Mesodermal cell (in vitro differentiated cells): ENCODE measurements around the gene GON4L.
"Not testable (repeated sequence)": the region's sequence is repeated elsewhere in the genome, so short reads cannot be mapped to it uniquely, and the experiment has no call there.

Source experiments
- H3K27ac ChIP-seq: 2 replicates; pipeline ENCODE4 v1.7.0; 2013; ENCODE audit warnings: mild to moderate bottlenecking, low read depth, low read length, moderate library complexity; ENCODE audit not compliant: severe bottlenecking
- H3K36me3 ChIP-seq: 2 replicates; pipeline ENCODE4 v1.7.1; 2013; ENCODE audit warnings: mild to moderate bottlenecking, low read length, moderate library complexity; ENCODE audit not compliant: control insufficient read depth, insufficient read depth
- H3K4me1 ChIP-seq: one replicate; pipeline ENCODE4 v1.7.1; 2013; ENCODE audit warnings: mild to moderate bottlenecking, low read length; ENCODE audit not compliant: insufficient read depth, control insufficient read depth, poor library complexity, severe bottlenecking
- H3K4me3 ChIP-seq: 2 replicates; pipeline ENCODE4 v1.7.0; 2013; ENCODE audit warnings: low read length, control low read depth, mild to moderate bottlenecking; ENCODE audit not compliant: insufficient read depth, poor library complexity, severe bottlenecking; ENCODE audit errors: extremely low read depth
- H3K9me3 ChIP-seq: 2 replicates; pipeline ENCODE4 v1.7.1; 2013; ENCODE audit warnings: mild to moderate bottlenecking, low read length, moderate library complexity; ENCODE audit not compliant: control insufficient read depth
- WGBS, 2 experiments: methylation state at CpG; one replicate each; pipeline ENCODE4 v1.1.5; 2013; ENCODE audit warnings: missing lambda C conversion rate in 2 of 2; ENCODE audit not compliant: insufficient coverage in 2 of 2; 5-methylcytosine and 5-hydroxymethylcytosine counted together

The GON4L gene

GRCh38 chr1:155856257-155856974, 598 bp downstream of the GON4L start:
- H3K4me1 ChIP-seq: no peaks in the 10 kb centered on the region
- peak overlapping the region; percentile 37 for H3K27ac ChIP-seq
- peaks cover 41% of the 10 kb centered on the region for H3K36me3 ChIP-seq
- 42 to 49% methylated on average over 13 to 15 of the region's 20 CpGs for WGBS, 2 experiments
- H3K4me3 ChIP-seq: peak overlapping the region; percentile 79
- no peaks in the 10 kb centered on the region for H3K9me3 ChIP-seq

- peaks cover 81% of the 10 kb centered on the region for H3K36me3 ChIP-seq
- WGBS, 2 experiments: 93 to 100% methylated on average over 1 of the region's 3 CpGs
- no peaks in the 10 kb centered on the region for H3K9me3 ChIP-seq
- H3K4me1 ChIP-seq: no peaks in the 10 kb centered on the region
- H3K27ac ChIP-seq: no peak overlapping the region
- no peak overlapping the region for H3K4me3 ChIP-seq
Observed at GRCh38 chr1:155850345-155850744, 6.7 kb downstream of the GON4L start.

GRCh38 chr1:155847823-155848529, 9.0 kb downstream of the GON4L start:
- peaks cover 81% of the 10 kb centered on the region for H3K36me3 ChIP-seq
- no peaks in the 10 kb centered on the region for H3K4me1 ChIP-seq
- WGBS, 2 experiments: no CpG with 5 or more reads among the region's 1 CpG
- no peak overlapping the region for H3K27ac ChIP-seq
- no peak overlapping the region for H3K4me3 ChIP-seq
- H3K9me3 ChIP-seq: no peaks in the 10 kb centered on the region

- H3K4me1 ChIP-seq: no peaks in the 10 kb centered on the region
- H3K36me3 ChIP-seq: peaks cover 62% of the 10 kb centered on the region
- peak overlapping the region; percentile 13 for H3K27ac ChIP-seq
- no peaks in the 10 kb centered on the region for H3K9me3 ChIP-seq
- no CpG with 5 or more reads among the region's 1 CpG for WGBS, 2 experiments
- H3K4me3 ChIP-seq: no peak overlapping the region
Observed at GRCh38 chr1:155844860-155845421, 12.1 kb downstream of the GON4L start.

GRCh38 chr1:155840386-155840785, 16.6 kb downstream of the GON4L start:
- no peak overlapping the region for H3K27ac ChIP-seq
- no peaks in the 10 kb centered on the region for H3K4me1 ChIP-seq
- WGBS, 2 experiments: 88 to 95% methylated on average over 4 of the region's 5 CpGs
- no peaks in the 10 kb centered on the region for H3K9me3 ChIP-seq
- H3K4me3 ChIP-seq: no peak overlapping the region
- peaks cover 65% of the 10 kb centered on the region for H3K36me3 ChIP-seq

- no peaks in the 10 kb centered on the region for H3K9me3 ChIP-seq
- no peak overlapping the region for H3K27ac ChIP-seq
- H3K4me3 ChIP-seq: no peak overlapping the region
- H3K36me3 ChIP-seq: peaks cover 56% of the 10 kb centered on the region
- H3K4me1 ChIP-seq: peaks cover 7% of the 10 kb centered on the region
- WGBS, 2 experiments: 96 to 98% methylated on average over 6 of the region's 6 CpGs
Observed at GRCh38 chr1:155835548-155835947, 21.5 kb downstream of the GON4L start.

GRCh38 chr1:155834927-155835399, 22.1 kb downstream of the GON4L start:
- peaks cover 53% of the 10 kb centered on the region for H3K36me3 ChIP-seq
- not testable (repeated sequence) for H3K9me3 ChIP-seq, H3K4me1 ChIP-seq, H3K4me3 ChIP-seq, H3K27ac ChIP-seq
- WGBS, 2 experiments: 96% methylated on average over 3 of the region's 9 CpGs; no CpG with 5 or more reads in 1 of the 2 experiments

GRCh38 chr1:155834296-155834926, 22.6 kb downstream of the GON4L start:
- Histone ChIP-seq H3K36me3 (peaks cover 57% of the 10 kb centered on the region), H3K27ac (peak overlapping the region; percentile 59), H3K4me1 (peaks cover 7% of the 10 kb centered on the region), H3K4me3 (no peak overlapping the region), H3K9me3 (no peaks in the 10 kb centered on the region)
- WGBS, 2 experiments: 90 to 95% methylated on average over 2 to 6 of the region's 11 CpGs

- Histone ChIP-seq H3K9me3 (no peaks in the 10 kb centered on the region), H3K27ac (peak overlapping the region; percentile 59), H3K4me3 (no peak overlapping the region), H3K36me3 (peaks cover 60% of the 10 kb centered on the region), H3K4me1 (peaks cover 7% of the 10 kb centered on the region)
- WGBS, 2 experiments: 100% methylated on average over 1 of the region's 1 CpG
Observed at GRCh38 chr1:155833665-155834295, 23.2 kb downstream of the GON4L start.

- Histone ChIP-seq H3K36me3 (peaks cover 54% of the 10 kb centered on the region), H3K4me3 (no peak overlapping the region), H3K9me3 (no peaks in the 10 kb centered on the region), H3K4me1 (peaks cover 7% of the 10 kb centered on the region), H3K27ac (no peak overlapping the region)
- 88 to 100% methylated on average over 3 to 4 of the region's 7 CpGs for WGBS, 2 experiments
Observed at GRCh38 chr1:155831279-155831976, 25.6 kb downstream of the GON4L start.
